ENCODE data around the gene PHB1.
"Not testable (repeated sequence)": the region's sequence is repeated elsewhere in the genome, so short reads cannot be mapped to it uniquely, and the experiment has no call there.

The PHB1 gene

DNA sequence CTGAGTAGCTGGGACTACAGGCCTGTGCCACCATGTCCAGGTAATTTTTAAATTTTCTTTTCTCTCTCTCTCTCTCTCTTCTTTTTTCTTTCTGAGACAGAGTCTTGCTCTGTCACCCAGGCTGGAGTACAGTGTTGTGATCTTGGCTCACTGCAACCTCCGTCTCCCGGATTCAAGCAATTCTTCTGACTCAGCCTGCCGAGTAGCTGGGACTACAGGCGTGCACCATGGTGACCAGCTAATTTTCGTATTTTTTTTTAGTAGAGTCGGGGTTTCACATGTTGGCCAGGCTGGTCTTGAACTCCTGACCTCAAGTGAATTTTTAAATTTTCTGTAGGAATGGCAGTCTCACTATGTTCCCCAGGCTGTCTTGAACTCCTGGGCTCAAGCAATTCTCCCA is 41.6 kb downstream of the PHB1 start:
- no peak for DNase-seq

DNA sequence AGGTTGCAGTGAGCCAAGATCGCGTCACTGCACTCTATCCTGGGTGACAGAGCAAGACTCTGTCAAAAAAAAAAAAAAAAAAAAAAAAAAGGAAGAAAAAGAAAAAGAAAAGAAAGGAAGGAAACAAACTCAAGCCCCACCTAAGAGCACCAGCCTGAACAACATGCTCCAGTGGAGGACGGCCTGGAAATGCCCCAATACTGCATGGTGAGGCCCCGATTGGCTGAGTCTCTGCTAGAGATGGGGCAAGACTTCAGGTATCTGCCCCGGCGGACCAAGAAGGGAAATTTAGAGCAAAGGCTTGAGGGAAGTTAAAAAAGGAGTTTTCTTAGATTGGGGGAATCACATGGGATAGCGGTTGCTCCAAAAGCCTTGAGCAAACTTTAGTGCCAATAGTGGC is 42.3 kb downstream of the PHB1 start:
- no peak for DNase-seq

DNA sequence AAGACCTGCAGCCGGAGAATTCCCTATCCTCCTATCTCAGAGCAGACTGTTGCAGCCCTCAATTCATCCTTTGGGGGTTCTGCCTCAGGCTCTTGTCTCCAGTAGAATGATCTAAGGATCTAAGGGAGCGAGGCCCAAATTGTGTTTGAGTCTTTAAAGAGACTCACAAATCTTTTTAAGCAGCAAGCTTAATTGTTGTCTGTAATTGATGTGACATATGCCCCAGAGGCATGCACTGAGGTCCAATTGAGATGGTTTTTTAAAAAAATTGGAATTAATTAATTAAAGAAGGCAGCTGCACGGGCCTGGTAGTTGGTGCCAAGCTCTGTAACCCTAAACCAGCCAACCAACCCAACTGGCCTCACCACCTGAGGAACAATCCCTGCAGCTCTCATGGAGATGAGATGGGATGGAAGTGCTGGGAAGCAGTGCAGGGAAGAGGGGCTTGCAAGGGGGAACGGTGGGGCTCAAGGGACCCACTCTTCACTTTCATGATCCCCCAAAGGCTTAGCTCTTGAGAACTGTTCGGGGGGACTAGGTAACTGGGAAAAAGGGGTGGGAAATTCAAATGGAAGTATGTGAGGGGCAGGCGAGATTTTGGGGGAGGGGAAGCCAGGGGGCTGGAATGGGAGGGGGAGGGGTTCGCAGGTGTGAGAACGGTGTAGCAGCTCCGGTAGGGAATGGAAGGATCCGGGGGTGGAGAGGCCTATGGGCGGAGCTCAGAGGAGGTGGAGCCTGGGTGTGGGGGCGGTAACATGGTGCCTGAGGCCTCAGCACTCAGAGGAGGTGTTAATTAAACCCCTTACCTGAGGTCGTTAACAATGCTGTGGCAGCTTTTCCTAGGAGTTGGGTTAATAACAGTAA is 43.5 kb downstream of the PHB1 start:
- DNase-seq: no peak

DNA sequence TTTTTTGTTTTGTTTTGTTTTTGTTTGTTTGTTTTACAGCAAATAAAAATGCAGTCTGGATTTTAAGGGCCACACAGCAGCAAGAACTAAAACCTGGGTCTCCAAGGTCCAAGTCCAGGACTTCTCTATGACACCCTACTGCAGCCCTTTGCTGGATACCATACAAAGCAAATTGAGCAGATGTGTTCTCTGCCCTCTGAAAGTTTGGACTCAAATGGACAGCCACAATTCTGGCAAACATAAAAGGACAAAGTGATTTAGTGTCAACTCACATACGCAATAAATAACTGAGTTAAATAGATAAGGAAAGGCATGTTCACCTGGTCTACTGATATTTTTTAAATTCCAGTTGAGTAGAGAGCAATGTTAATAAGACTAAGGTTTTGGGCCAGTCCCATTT is 44.9 kb downstream of the PHB1 start:
- DNase-seq: no peak

DNA sequence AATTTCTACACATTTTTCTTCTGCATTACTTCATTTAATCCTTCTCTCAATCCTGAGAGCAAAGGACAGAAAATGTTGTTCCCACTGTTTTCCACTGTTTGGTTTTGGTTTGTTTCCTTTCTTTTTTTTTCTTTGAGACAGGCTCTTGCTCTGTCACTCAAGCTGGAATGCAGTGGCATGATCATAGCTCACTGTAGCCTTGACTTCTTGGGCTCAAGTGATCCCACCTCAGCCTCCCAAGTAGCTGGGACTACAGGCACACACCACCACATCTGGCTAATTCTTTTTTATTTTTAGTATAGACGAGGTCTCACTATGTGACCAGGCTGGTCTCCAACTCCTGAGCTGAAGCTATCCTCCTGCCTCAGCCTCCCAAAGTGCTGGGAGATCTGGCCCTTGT is 45.6 kb downstream of the PHB1 start:
- DNase-seq: no peak

DNA sequence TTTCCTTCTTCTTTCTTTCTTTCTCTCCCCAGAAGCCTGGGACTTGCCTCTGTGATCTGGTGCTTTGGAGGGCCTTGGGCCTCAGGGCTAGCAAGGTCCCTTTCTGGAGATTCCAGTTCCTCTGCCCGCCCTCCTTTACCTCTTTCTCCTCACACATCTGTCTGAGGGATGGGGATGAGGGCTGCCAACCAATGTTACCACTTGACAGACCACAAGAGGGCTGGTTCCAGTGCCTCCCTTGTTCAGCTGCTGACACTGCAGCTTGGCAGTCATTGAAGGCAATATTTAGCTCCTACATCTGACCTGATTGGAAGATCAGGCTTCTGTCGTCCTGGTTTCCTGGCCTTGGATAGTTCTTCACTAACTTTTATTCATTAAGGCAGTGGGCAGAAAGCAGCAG is 49.0 kb downstream of the PHB1 start:
- peak; percentile 29 for DNase-seq

DNA sequence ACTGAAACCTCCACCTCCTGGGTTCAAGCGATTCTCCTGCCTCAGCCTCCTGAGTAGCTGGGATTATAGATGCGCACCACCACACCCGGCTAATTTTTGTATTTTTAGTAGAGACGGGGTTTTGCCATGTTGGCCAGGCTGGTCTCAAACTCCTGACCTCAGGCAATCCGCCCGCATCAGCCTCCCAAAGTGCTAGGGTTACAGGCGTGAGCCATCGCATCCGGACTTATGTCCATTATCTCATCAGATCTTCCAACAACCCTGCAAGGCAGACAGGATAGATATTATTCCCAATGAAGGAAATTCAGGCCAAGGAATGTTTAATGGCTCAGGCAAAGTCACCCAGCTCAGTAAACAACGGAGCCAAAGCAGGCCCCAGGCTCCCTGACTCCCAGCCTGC is 49.6 kb downstream of the PHB1 start:
- not testable (repeated sequence) for DNase-seq

DNA sequence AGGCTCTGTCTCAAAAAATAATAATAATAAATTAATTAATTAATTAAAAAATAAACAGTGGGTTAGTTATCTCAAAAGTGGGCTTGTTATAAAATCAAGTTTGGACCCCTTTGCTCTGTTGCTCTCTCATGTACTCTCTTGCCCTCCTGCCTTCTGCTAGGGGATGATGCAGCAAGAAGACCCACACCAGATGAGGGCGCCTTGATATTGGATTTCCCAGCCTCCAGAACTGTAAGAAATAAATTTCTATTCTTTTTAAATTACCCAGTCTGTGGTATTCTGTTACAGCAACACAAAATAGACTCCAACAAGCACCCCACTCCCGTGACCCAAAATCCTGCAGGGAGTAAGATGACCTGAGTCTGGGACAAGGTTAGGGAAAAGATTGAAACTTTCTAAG is 50.6 kb downstream of the PHB1 start:
- DNase-seq: no peak

DNA sequence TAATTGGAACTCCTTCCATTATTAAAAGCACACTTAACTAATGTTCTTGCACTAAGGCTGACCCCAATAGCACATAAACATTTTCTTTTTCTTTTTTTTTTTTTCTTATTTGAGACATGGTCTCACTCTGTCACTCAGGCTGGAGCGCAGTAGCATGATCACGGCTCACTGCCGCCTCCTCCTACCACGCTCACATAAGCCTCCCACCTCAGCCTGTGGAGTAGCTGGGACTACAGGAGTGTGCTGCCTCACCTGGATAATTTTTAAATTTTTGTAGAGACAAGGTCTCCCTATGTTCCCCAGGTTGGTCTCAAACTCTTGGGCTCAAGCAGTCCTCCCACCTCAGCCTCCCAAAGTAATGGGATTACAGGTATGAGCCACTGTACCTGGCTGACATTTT is 51.4 kb downstream of the PHB1 start:
- DNase-seq: no peak

DNA sequence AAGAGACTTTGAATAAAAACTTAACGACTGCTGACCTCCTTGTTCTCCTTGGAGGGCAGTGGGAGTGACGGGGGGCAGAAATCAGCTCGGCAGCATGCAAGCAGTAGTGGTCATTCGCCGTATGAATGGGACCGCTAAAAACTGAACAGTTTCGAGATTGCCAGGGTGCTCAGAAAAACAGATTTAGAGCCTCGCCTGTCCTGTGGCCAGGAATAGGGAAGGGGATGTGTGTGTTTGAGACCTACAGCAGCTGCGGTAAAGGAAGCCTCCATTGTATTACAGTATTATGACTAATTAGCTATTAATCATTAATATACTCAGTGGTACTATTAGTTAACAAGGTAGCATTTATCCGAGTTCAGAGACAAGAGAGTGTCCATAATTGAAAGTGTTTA is 52.0 kb downstream of the PHB1 start:
- no peak for DNase-seq

DNA sequence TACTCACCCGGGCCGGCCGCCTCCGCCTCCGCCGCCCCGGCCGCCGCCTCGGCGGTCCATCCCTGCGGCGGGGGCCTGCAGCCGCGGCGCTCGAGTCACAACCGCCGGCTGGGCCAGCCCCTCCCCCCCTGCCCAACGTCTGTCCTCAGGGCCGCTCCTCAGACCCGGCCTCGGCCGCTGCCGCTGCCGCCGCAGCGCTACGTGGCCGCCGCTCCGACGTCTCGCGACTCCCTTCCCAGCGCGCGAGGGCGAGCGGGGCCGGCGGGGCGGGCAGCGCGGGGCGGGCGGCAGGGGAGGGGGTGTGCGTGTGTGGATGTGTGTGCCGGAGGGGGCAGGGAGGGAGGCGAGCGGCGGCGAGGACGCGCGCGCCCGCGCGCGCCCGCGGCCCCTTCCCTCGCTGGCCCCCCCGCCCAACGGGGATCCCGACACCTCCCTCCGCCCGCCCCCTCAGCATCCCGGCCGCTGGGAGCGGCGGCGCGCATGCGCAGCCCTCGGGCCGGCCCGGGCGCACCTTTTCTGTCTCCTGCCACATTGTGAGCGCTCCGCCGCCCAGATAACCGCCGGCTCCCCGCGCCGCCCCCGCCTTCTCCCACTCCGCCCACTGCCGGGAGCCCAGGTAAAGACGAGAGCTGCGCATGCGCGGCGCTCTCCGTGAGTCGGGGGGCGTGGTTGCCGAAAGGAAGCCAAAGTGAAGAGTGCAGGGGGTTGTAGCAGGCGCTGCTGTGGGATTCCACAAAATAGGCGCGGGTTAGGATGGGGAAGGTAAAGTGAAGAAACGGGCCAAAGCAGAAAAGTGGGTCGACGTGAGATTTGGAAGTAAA is 52.6 kb downstream of the PHB1 start, which contains the start of gene ZNF652:
ZNF652 (minus strand) TSS at position 349 of the 821 bp plus-strand sequence. CDS start 44,525 bp downstream, outside the sequence.
- DNase-seq: peak; percentile 72

DNA sequence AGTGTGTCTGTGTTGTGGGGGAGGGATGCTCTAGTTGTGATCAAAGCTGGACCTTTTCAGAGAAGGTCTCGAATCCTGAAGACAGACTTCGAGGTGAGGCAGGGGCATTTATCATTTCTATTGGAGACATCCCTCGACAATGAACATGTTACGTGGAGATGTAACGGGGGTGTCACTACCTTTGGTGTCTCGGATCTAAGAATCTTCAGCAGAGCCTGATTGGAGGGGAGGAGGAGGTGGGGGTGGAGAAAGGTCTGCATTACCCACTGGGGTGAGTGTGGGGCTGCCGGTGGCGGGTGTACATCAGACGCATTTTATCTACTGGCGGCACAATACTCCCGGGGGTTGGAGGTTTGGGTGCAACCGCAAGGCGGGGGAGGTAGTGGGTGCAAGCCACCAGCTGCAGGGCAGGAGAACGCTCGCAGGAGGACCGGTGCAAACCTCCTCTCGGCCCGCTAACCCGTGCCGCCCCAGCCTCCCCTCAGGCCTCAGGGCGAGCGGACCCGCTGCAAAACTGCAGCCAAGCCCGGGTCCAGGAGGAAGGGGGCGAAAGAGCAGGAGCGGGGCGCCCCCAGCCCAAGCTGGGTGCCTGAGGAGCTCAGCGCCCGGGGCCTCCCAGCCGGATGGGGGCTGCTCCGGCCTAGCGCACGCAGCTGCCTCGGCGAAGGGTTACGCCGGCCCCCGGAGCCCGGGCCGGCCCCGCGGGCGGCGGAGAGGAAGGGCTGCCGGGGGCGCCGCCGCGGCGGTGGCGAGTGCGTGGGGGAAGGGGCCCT is 53.4 kb downstream of the PHB1 start:
- DNase-seq: no peak

DNA sequence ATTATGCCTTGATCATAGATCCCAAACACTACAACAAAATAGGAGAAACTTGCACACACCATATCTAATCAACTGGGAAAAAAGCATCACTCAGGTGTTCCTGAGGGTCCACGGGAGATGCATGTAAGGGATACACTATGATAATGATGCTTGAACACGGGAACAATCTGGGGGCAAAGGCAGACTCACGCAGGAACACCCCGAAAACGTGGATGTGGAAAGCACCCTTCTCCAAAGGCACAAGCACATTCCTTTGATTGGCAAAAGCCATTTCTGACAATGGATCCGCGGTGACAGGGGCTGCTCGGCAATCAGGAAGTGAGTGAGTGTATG is 53.9 kb downstream of the PHB1 start:
- DNase-seq: no peak

DNA sequence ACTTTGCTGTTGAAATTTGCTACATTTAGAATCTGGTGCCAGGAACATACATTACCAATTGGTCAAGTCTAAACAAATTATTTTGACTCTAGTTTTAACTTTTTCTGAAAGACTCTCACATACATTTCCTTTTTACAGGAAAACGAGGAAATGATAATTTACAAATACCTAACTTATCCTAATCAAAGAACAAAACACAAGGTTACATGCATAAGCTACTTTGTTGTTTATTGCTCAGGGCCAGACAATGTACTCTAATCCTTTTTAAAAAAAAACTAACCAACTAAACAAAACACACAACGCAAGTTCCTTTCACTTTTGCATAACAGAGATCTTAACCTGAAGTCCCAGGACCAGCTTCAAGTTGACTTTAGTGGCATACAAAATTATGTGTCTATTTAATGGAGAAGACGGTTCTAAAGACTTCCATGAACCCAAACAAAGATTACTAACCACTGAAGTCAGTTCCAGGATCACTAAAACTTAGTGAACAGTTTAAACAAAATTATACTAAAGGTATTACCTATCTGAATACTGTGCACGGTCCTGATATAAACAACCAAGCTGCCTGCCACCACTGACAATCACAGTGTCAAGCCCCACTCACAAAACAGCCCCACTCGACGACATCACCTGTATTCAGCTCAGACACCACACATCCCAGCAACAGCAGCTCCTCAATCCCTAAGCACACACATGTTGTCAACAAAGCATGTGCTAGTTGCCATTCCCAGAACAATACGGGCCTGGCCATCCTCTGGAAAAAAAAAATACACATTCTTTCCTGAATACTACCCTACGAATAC is 54.5 kb downstream of the PHB1 start:
- no peak for DNase-seq

DNA sequence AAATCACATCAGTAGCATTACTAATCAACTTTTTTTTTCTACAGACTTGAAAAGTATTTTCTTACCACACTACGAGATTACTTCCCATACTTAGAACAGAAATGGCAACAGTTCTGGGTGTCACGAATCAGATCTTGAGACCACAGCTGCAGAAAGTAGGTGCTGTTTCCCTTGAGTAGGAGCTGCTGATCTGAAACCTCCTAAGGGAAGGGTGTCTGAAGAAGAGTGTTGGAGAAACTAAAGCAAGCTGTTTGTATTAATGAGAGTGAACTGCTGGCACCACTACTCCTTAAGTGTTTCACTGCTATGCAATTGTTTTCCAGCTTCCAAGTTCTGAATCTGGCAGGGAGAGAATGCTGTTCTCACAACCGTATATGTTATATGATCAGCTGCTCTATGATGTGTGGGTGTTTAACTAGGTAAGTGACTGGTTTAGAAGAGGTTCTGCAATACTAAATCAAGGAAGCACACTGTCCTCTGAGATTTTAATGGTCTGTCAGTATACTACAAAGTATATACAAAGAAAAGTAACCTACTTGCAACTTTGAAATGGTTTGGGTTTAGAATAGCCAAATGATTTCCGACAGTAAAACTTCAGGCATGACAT is 55.9 kb downstream of the PHB1 start:
- no peak for DNase-seq

DNA sequence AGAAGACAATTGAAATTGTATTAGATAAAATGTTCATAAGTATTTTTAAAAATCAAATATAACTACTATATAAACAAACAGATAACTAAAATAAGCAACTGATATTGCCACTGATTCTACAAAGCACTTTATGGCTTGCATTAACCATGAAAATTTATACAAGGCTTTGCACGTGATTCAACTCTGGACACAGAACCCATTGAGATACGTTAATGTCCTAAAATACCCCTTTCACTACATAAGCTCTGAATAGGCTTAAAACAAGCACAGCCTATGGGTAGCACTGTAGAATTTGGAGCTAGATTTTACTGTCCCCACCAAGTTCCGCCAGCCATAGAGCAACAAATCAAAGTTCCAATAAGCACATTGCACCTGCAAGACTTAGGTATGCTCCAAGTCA is 57.2 kb downstream of the PHB1 start:
- DNase-seq: no peak

DNA sequence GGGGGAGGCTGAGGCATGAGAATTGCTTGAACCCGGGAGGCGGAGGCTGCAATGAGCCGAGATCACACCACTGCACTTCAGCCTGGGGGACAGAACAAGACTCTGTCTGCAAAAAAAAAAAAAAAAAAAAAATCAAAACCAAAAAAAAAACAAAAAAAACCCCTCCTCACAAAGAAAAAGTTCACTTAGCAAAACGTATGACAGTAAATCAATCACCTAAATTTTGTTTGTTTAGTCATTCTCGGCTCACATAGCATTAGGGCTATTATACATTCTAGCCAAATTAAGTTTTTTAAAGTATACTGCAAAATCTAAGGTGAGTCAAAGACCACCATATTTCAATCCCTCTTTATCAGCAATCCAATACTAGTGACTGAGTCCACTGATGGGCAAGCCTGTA is 58.4 kb downstream of the PHB1 start:
- no peak for DNase-seq

Data from NCI-H2029 treated with DMSO at 0.1 percent for 48 hours (cell line).